ENCODE data around the gene ARMC12.

DNA sequence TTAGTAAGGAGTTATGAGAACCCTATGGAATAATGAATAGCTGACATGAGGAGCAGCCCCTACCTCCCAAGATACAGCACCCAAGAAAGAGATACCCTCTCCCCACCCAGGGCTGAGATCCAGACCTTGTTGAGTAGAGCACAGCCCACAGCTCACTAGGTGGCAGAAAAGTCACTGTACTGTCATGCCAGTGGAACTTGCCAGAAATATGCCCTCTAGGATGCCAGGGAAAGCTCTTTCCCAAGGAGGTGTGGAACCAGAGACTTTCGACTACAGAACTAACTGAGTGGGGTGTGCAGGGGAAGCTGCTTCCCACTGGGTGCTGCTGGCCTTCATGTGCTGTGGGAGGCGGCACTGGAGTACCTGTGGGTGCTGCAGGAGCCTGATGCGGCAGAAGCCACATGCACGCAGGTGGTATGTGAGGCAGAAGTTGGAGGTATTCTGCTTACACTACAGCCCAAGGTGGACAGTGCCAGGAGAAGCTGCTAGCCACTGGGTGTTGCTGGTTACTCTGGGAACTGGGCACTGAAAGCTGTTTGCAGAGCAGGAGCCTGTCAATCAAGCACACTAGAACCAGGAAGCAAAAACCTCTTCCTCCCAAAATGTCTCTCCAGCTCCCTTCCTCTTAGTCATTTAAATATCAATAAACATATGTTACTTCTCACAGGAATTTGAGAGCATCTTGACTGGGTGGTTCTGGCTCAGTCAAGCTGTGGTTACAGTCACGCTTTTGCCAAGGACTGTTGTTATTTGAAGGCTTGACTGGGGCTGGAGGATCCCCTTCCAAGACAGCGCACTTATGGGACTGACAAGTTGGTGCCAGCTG, 17.8 kb downstream of the ARMC12 start:
- TF ChIP-seq, protein P1, sequence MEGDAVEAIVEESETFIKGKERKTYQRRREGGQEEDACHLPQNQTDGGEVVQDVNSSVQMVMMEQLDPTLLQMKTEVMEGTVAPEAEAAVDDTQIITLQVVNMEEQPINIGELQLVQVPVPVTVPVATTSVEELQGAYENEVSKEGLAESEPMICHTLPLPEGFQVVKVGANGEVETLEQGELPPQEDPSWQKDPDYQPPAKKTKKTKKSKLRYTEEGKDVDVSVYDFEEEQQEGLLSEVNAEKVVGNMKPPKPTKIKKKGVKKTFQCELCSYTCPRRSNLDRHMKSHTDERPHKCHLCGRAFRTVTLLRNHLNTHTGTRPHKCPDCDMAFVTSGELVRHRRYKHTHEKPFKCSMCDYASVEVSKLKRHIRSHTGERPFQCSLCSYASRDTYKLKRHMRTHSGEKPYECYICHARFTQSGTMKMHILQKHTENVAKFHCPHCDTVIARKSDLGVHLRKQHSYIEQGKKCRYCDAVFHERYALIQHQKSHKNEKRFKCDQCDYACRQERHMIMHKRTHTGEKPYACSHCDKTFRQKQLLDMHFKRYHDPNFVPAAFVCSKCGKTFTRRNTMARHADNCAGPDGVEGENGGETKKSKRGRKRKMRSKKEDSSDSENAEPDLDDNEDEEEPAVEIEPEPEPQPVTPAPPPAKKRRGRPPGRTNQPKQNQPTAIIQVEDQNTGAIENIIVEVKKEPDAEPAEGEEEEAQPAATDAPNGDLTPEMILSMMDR (IDR thresholded peaks at IDR 0.05): no peak
- TF ChIP-seq POLR2A (IDR thresholded peaks at IDR 0.05): no peak

All from uterus (tissue), 2 donors.